C4-2B (cell line): Measurements from ENCODE around the gene ANKRD6.

ENCODE experiments used
- H3K27ac ChIP-seq: fragments of 450-650 bp; 2 replicates; pipeline ENCODE4 v1.5.1; 2017
- ZFX ChIP-seq: fragments of 450-650 bp; IDR thresholded peaks from 2 replicates; pipeline ENCODE4 v1.6.1; 2017
- TF ChIP-seq, protein P1 (sequence below): fragments of 450-650 bp; conservative IDR thresholded peaks from 2 replicates; pipeline ENCODE4 v1.5.1; 2017; ENCODE audit warnings: mild to moderate bottlenecking

The ANKRD6 gene

DNA sequence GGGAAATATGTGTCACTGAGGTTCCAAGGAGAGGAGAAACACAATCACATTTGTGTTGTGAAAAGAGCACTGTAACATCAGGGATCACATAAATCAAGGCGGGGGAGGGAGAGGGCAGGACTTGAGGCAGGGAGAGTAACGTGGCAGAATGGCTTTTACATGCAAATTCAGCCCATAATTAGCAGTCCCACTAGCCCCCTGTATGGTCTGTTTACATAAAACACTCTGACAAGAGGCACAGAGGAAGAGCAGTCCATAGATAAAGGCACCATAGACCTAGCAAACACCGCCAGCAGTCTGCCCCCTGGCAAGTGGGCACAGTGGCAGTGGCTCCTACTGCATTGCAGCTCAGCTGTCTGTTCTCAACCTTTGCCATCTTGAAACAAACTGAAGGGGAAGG lies 122.9 kb downstream of the ANKRD6 start:
- TF ChIP-seq, protein P1, sequence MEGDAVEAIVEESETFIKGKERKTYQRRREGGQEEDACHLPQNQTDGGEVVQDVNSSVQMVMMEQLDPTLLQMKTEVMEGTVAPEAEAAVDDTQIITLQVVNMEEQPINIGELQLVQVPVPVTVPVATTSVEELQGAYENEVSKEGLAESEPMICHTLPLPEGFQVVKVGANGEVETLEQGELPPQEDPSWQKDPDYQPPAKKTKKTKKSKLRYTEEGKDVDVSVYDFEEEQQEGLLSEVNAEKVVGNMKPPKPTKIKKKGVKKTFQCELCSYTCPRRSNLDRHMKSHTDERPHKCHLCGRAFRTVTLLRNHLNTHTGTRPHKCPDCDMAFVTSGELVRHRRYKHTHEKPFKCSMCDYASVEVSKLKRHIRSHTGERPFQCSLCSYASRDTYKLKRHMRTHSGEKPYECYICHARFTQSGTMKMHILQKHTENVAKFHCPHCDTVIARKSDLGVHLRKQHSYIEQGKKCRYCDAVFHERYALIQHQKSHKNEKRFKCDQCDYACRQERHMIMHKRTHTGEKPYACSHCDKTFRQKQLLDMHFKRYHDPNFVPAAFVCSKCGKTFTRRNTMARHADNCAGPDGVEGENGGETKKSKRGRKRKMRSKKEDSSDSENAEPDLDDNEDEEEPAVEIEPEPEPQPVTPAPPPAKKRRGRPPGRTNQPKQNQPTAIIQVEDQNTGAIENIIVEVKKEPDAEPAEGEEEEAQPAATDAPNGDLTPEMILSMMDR = no peak
- TF ChIP-seq ZFX = no peak

DNA sequence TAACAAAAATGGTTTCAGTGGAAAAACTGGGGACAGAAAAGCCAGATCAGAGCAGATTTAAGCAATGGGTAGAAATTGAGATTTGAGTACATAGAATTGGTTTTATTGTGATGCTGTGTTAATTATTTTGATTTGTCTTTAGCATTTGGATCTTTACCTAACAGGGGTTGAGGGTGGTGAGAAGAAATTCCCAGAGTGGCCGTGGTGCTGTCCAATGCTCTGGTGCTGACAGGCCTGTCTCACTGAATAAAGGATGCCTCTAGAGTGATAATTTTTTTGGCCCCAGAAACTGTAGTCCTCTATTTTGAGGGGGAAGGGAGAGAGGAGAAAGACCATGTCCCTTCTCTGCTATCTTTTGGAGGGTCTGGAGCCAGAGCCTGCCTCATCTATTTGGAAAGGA lies 126.5 kb downstream of the ANKRD6 start:
- no peak for TF ChIP-seq ZFX
- TF ChIP-seq, protein P1 = no peak

More for the DNA sequence above, 122.9 kb downstream of the ANKRD6 start:
- no peak overlapping the region for H3K27ac ChIP-seq

DNA sequence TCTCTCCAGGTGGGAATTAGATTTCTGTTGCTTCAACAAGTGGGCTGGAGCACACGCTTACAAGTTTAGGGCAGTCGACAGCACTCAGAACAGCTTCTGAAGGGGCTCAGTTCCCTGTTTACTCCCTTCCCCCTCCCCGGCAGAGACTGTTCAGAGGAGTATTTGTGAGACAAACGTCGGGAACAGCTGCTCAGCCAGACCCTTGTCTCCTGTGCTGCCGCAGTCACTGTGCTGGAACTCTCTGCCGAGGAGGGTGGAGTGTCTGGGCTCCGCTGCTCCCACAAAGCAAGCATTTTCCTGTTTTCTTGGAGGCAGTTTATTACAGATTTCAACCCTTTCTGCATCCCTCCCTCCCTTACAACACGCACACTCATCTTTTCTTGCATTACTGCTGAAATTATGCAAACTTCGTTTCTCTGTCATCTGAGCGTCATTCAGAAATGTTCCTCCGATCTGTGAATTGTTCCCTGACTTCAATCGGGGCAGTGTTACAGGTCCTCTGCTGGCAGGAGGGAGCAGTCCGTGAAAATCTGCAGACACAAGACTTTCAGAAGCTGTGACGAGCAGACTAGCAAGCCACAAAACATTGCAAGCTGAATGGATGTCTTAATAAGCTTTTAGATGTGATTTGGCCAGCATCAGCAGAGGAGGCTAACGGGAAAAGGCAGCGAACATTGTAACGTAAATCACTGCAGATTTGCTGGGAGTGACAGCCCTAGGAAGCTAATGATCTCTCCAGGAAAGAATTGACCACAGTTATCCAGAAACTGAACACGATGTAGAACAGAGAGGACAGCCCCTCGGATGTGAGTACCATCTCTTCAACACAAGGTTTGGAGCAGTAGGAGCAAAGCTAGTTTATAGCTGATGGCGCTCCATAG lies 129.4 kb downstream of the ANKRD6 start:
- H3K27ac ChIP-seq = no peak overlapping the region
- no peak for TF ChIP-seq ZFX
- TF ChIP-seq, protein P1 = no peak

More for the DNA sequence above, 126.5 kb downstream of the ANKRD6 start:
- H3K27ac ChIP-seq = no peak overlapping the region

DNA sequence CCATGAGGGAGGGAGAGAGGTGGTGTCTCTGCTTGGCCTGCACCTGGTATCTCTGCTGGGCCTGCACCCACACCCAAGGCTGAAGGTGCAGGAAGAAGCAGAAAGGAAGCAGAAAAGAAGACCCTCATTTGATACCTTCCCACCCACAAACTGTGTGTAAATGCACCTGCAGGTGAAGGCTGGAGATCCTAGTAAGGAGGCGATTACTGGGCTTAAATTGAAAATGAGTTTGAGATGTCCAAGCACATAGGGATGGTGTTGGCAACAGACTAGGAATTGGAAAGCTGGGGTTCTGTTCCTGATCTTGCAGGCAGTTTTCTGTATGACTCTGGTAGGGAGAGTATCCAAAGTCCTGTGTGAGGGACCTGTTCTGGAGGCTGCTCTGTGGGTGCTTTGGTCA lies 130.9 kb downstream of the ANKRD6 start:
- TF ChIP-seq, protein P1 = no peak
- TF ChIP-seq ZFX = no peak
- no peak overlapping the region for H3K27ac ChIP-seq

DNA sequence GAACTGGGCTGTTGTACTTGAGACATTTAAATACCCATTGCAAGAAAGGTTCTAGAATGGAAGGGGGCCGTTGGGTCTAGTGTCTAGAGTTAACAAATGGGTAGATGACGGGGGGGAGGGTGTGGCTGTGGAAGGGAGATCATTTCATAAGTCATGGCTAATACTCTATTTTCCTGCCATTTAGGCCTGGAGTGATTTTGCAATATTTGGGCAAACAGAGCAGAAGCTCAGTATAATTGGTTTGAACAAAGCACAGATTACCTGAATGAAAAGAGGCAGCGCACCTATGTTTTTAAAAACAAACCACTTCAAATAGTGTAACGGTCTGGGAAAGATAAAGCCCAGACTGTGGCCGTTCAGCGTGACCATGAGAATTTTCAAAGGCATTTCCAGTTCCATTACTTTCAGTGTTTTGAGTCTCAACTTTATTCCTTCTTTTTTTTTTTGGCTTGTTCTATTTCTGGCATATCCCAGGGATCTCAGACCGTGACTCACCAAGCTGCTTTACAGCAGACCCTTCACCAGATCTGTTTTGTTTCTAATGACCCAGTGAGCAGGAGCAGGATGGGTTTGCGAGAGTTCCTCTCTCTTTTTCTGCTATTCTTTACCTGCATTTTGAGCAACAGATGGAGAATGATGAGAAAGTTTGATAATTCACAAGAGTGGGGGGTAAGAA lies 131.9 kb downstream of the ANKRD6 start:
- H3K27ac ChIP-seq = no peak overlapping the region
- TF ChIP-seq ZFX = no peak
- TF ChIP-seq, protein P1 = no peak

DNA sequence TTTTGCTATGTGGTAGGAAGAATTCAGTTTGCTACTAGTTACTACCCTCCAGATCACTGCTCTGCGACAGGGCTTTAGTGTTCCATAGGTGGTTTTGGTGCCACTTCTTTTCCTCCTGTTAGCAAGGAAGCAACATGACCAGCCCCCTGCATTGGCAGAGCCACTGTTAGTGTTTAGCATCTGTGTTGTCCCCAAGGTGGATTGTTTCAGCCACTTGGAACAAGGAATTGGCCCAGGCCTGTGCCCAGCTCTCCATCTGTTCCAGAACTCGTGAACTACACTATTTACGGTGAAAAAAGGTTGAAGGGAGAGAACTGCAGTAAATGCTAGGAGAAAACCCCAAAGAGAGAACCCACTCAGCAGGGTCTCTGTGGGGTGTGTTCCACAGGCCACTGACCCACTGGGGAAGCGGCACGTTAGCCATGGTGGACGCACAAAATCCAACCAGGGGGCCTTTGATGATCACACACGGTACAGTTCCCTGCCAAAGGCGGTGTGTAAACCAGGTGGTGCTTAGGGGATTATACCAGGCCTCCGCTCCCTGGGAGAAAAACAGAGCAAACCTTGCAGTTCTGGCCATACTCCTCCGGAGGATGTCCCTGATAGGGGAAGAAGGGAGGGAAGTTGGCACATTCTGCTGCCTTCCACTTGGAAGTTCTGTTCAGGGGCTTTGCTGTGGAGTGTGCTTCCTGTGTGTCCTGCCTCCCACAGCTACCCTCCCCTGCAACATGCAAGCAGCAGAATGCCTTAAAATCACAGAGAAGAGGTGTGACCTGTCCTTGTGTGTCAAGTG lies 133.3 kb downstream of the ANKRD6 start:
- TF ChIP-seq, protein P1 = no peak
- no peak overlapping the region for H3K27ac ChIP-seq
